Measurements from ENCODE around the gene SMC4. TPM values are rescaled to one million over a fixed set of nuclear protein-coding genes. Genes with fewer than 3 reads are reported as not detected.

SMC4 gene
- total RNA-seq, 1 donor from 2014 or later, result 46.8 TPM

- ATAC-seq, result no peak
- H3K27ac ChIP-seq, result no peak overlapping the region
- H3K4me1 ChIP-seq, result no peaks in the 10 kb centered on the region
- TF ChIP-seq CTCF (IDR thresholded peaks at IDR 0.05), result no peak
- no peaks in the 10 kb centered on the region for H3K36me3 ChIP-seq
- DNase-seq, result no peak
- no peaks in the 10 kb centered on the region for H3K9me3 ChIP-seq
- H3K27me3 ChIP-seq, result no peaks in the 10 kb centered on the region
- no peak overlapping the region for H3K4me3 ChIP-seq
- intact Hi-C loops (cut with DNase I), result no loop called here
These were observed 41.2 kb downstream of the SMC4 start for GRCh38 chr3:160440687-160441086.

GRCh38 chr3:160444411-160444810, 45.0 kb downstream of the SMC4 start:
- no peak for TF ChIP-seq CTCF (IDR thresholded peaks at IDR 0.05)
- no peaks in the 10 kb centered on the region for H3K4me1 ChIP-seq
- no peaks in the 10 kb centered on the region for H3K27me3 ChIP-seq
- H3K36me3 ChIP-seq, result no peaks in the 10 kb centered on the region
- intact Hi-C loops (cut with DNase I), result no loop called here
- no peak overlapping the region for H3K27ac ChIP-seq
- no peak for DNase-seq
- no peak for ATAC-seq
- H3K9me3 ChIP-seq, result no peaks in the 10 kb centered on the region
- no peak overlapping the region for H3K4me3 ChIP-seq

GRCh38 chr3:160445854-160446253, 46.4 kb downstream of the SMC4 start:
- Histone ChIP-seq H3K4me3 (no peak overlapping the region), H3K4me1 (peaks cover 6% of the 10 kb centered on the region), H3K9me3 (no peaks in the 10 kb centered on the region), H3K36me3 (no peaks in the 10 kb centered on the region), H3K27ac (no peak overlapping the region), H3K27me3 (no peaks in the 10 kb centered on the region)
- TF ChIP-seq CTCF (IDR thresholded peaks at IDR 0.05), result no peak
- intact Hi-C loops (cut with DNase I), result no loop called here
- DNase-seq, result no peak
- no peak for ATAC-seq

DNA sequence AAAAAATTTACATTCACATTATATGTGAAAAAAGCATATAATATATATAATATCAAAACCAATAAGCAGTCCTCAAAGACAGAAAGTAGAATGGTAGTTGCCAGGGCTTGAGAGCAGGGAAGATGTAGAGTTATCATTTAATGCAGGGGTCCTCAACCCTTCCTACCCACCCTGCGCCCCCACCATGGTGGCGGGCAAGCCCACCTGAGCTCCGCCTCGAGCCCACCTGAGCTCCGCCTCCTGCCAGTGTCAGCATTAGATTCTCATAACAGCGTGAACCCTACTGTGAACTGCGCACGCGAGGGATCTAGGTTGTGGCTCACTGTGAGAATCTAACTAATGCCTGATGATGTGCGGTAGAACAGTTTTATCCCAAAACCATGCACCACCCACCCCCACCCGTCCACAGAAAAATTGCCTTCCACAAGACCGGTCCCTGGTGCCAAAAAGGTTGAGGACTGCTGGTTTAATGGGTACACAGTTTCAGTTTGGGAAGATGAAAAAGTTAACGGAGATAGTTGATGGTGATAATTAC, 47.1 kb downstream of the SMC4 start:
- DNase-seq, result no peak

GRCh38 chr3:160447544-160447943, 48.1 kb downstream of the SMC4 start:
- Histone ChIP-seq H3K27me3 (no peaks in the 10 kb centered on the region), H3K9me3 (no peaks in the 10 kb centered on the region), H3K27ac (no peak overlapping the region), H3K36me3 (no peaks in the 10 kb centered on the region), H3K4me3 (no peak overlapping the region), H3K4me1 (peaks cover 6% of the 10 kb centered on the region)
- intact Hi-C loops (cut with DNase I), result no loop called here
- no peak for TF ChIP-seq CTCF (IDR thresholded peaks at IDR 0.05)
- ATAC-seq, result no peak
- DNase-seq, result no peak

More for the DNA sequence above, 47.1 kb downstream of the SMC4 start:
- H3K4me3 ChIP-seq, result no peak overlapping the region
- no peaks in the 10 kb centered on the region for H3K36me3 ChIP-seq
- no peak overlapping the region for H3K27ac ChIP-seq
- peaks cover 6% of the 10 kb centered on the region for H3K4me1 ChIP-seq
- no peak for TF ChIP-seq CTCF (IDR thresholded peaks at IDR 0.05)
- no peaks in the 10 kb centered on the region for H3K9me3 ChIP-seq
- ATAC-seq, result no peak
- intact Hi-C loops (cut with DNase I), result no loop called here
- no peaks in the 10 kb centered on the region for H3K27me3 ChIP-seq

Measured in upper lobe of right lung (tissue), 1 donor.